Adrenal gland (tissue), 12 donors: ENCODE results near the gene FYB1. TPM values are rescaled to one million over a fixed set of nuclear protein-coding genes. Genes with fewer than 3 reads are reported as not detected.
A peak's percentile ranks its signal among the peaks of the same experiment; 100 is the strongest.
"Not testable (repeated sequence)": the region's sequence is repeated elsewhere in the genome, so short reads cannot be mapped to it uniquely, and the experiment has no call there.

ENCODE experiments used
- DNase-seq, 7 donors: peaks; one replicate each; pipeline ENCODE4 v3.0.0-alpha.2; 2019 to 2020
- H3K27ac ChIP-seq, 5 donors: fragments of 200-600 bp; sonication (generic) in 4 of 5; 1 replicate in 3 of 5; 2 replicates in 2 of 5; pipeline versions ENCODE4 v1.5.1 to v1.8.0; 2016 to 2020; ENCODE audit warnings: mild to moderate bottlenecking in 1 of 5
- H3K27me3 ChIP-seq: fragments of 200-600 bp; 2 replicates; pipeline ENCODE4 v1.8.0; 2021
- H3K36me3 ChIP-seq, 2 donors: fragments of 200-600 bp; replicated peaks in 1 of 2; 1 replicate in 1 of 2; 2 replicates in 1 of 2; pipeline versions ENCODE4 v1.5.1 to v1.8.0; 2018 to 2022
- H3K4me1 ChIP-seq, 2 donors: fragments of 200-600 bp; replicated peaks in 1 of 2; 1 replicate in 1 of 2; 2 replicates in 1 of 2; pipeline versions ENCODE4 v1.5.1 to v1.8.0; 2018 to 2021
- H3K4me3 ChIP-seq, 4 donors: fragments of 200-600 bp; sonication (generic) in 3 of 4; one replicate each; pipeline ENCODE4 v1.5.1; 2016 to 2018
- H3K9me3 ChIP-seq, 3 donors: fragments of 200-600 bp; sonication (generic) in 1 of 3; replicated peaks in 1 of 3; 1 replicate in 2 of 3; 2 replicates in 1 of 3; pipeline versions ENCODE4 v1.5.1 to v1.8.0; 2016 to 2021
- CTCF ChIP-seq, 6 experiments: fragments of 450-650 bp in 4 of 6; fragments of 200-600 bp in 2 of 6; sonication (generic) in 1 of 6; IDR thresholded peaks; 1 replicate in 5 of 6; 2 replicates in 1 of 6; pipeline versions ENCODE4 v1.5.1 to v1.8.0; 2016 to 2021; ENCODE audit warnings: antibody characterized with exemption in 6 of 6, mild to moderate bottlenecking in 2 of 6, moderate library complexity in 1 of 6
- POLR2A ChIP-seq, 2 donors: fragments of 450-650 bp; IDR thresholded peaks; one replicate each; pipeline ENCODE4 v1.6.1; 2017; ENCODE audit warnings: antibody characterized with exemption in 2 of 2, mild to moderate bottlenecking in 2 of 2, moderate library complexity in 1 of 2
- WGBS, 4 donors: extraction: QIAGEN DNeasy Blood & Tissue Kit in 2 of 4; methylation state at CpG; one replicate each; pipeline versions ENCODE4 v1.1.5 to v1.1.7; 2013 to 2017; 5-methylcytosine and 5-hydroxymethylcytosine counted together
- intact Hi-C, 2 donors: fragments of 100-400 bp; cut with DNase I; formaldehyde crosslinking; loops; one replicate each; pipeline versions ENCODE4 v1.14.1 to v1.15.0; 2022 to 2023
- polyA plus RNA-seq, 3 donors: library from polyadenylated mRNA; stranded (reverse); fragments of 200-250 nt in 2 of 3; fragments of 350-450 nt in 1 of 3; fragmentation: Illumina TruSeq in 1 of 3; extraction: RNeasy Lipid Tissue Mini Kit (QIAGEN cat#74804) in 1 of 3; gene quantifications; one replicate each; pipeline ENCODE4 v1.2.3, GENCODE V29; 2013 to 2014
- total RNA-seq, 9 donors: library from RNA; depleted of rRNA in 4 of 9; stranded (reverse); fragments of >200 nt in 4 of 9; fragments of 120-200 nt in 1 of 9; fragmentation: NEBNext Ultra II Directional in 1 of 9; extraction: Animal tissue kit (Norgen Biotek cat#: 25700) in 1 of 9; gene quantifications; one replicate each; pipeline versions ENCODE4 v1.1.0 to v1.2.4, GENCODE V29; 2013 to 2023
- donor health status: healthy with polysubstance abuse.
- donor health status: Bipolar disorder and iron deficiency.
- donor health status: DM: yes; HTN: yes; CAD: no.
- donor health status: DM: no; HTN: no; CAD: no.
- donor health status: DM: no; HTN: no; CAD: no.
- donor health status: DM: yes; HTN: yes; CAD: no.

Gene FYB1
- total and polyA plus RNA-seq, 12 donors = 1.6 to 29.8 (median 13.6) TPM

DNA sequence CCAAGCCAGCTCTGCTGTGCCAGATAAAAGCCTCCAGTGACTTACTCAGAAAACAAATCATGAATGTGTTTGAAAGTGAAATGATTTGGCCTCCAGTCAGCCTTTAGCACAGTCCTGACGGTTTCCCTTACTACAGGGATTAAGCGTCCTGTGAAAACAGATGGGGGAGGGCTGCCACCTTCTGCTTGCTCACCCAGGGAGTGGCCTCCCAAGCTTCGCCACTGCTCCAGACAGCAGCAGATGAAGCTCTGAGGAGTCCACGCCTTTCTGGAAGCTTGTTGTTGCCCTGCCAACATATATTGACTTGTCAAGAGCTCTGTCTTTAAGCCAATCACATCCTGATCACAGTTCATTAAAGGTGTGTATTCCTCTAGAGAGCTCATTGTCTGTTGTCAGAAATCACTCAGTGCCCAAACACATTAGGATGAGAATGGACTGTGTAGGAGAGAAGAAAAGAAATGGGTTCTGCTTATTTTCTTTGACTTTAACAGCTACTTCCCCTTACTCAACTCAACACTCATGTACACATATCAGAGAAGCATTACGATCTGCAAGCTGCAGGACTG, 4.9 kb upstream of the FYB1 start:
- no peaks in the 10 kb centered on the region for H3K9me3 ChIP-seq
- peak overlapping the region in 1 of 5 donors; percentile 25 for H3K27ac ChIP-seq
- TF ChIP-seq CTCF (IDR thresholded peaks at IDR 0.05) = no peak
- TF ChIP-seq POLR2A (IDR thresholded peaks at IDR 0.05) = no peak
- peak in 3 of 7 donors; percentile 18 to 54 (median 29) for DNase-seq
- intact Hi-C loops = loop anchor here in 1 of 2 donors (5.0 to 10.0 kb wide), 2 partner anchors 141 to 328 kb away; partner anchors contain the start of gene C9
- 46 to 61% (median 60%) methylated on average over 3 to 5 of the region's 5 CpGs for WGBS, 4 donors
- no peak overlapping the region for H3K4me3 ChIP-seq
- no peaks in the 10 kb centered on the region for H3K27me3 ChIP-seq
- H3K36me3 ChIP-seq = no peaks in the 10 kb centered on the region
- no peaks in the 10 kb centered on the region for H3K4me1 ChIP-seq

DNA sequence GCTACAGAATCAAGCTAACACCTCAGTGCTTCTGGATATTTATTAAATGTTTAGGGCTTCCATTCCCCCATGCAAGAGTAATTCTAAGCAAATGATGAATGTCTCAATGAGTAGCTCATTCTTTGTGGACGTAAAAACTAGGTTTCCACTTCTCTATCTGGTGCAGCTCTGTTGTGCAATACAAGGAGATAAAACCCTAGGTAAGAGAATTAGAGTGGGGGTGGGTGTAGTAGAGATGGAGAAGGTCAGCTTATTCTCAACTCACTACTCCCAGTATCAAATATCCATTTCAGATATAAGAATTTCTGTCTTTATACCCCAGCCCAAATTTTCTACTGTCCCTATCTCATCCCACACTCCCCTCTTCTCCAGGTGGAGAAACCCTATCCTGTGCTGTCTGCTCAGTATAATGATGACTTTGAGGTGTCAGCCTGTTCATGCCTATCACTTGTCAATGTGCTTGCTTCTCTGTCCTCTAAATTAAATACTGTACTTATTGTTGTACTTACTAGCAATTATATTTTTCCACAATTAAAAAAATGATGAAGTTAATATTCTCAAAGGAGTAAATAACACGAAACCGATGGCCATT, 4.3 kb upstream of the FYB1 start:
- H3K27me3 ChIP-seq = no peaks in the 10 kb centered on the region
- TF ChIP-seq POLR2A (IDR thresholded peaks at IDR 0.05) (no peak), CTCF (IDR thresholded peaks at IDR 0.05) (no peak)
- intact Hi-C loops = loop anchor here in 1 of 2 donors (5.0 to 10.0 kb wide), 2 partner anchors 141 to 329 kb away; partner anchors contain the start of gene C9
- 64 to 73% (median 68%) methylated on average over 3 of the region's 3 CpGs for WGBS, 4 donors
- no peak for DNase-seq
- H3K4me1 ChIP-seq = no peaks in the 10 kb centered on the region
- no peaks in the 10 kb centered on the region for H3K9me3 ChIP-seq
- no peak overlapping the region for H3K4me3 ChIP-seq
- no peaks in the 10 kb centered on the region for H3K36me3 ChIP-seq
- peak overlapping the region in 1 of 5 donors; percentile 25 for H3K27ac ChIP-seq

- H3K27me3 ChIP-seq, H3K9me3 ChIP-seq, H3K4me3 ChIP-seq, H3K27ac ChIP-seq, H3K36me3 ChIP-seq, DNase-seq, H3K4me1 ChIP-seq: not testable (repeated sequence)
- whole genome bisulfite sequencing, 4 donors = 90 to 97% (median 96%) methylated on average over 5 of the region's 5 CpGs
- intact Hi-C loops = loop anchor here in 1 of 2 donors (5.0 to 10.0 kb wide), 2 partner anchors 143 to 331 kb away; partner anchors contain the start of gene C9
Observed at GRCh38 chr5:39221671-39222070, 2.3 kb upstream of the FYB1 start.

GRCh38 chr5:39220280-39221030, 1.1 kb upstream of the FYB1 start:
- H3K27me3 ChIP-seq = no peaks in the 10 kb centered on the region
- H3K36me3 ChIP-seq = no peaks in the 10 kb centered on the region
- H3K4me1 ChIP-seq = peaks cover 0 to 8% of the 10 kb centered on the region in 2 donors
- 87 to 93% (median 90%) methylated on average over 4 of the region's 4 CpGs for WGBS, 4 donors
- no peak for TF ChIP-seq CTCF (IDR thresholded peaks at IDR 0.05)
- TF ChIP-seq POLR2A (IDR thresholded peaks at IDR 0.05) = no peak
- no peaks in the 10 kb centered on the region for H3K9me3 ChIP-seq
- DNase-seq = no peak
- intact Hi-C loops = loop anchor here in 1 of 2 donors (5.0 to 10.0 kb wide), 2 partner anchors 144 to 332 kb away; partner anchors contain the start of gene C9
- H3K4me3 ChIP-seq = no peak overlapping the region
- no peak overlapping the region for H3K27ac ChIP-seq
